A549 treated with AZD2906 at 1 μM for 4 hours (cell line): ENCODE measurements around the gene PRODH. TPM values are rescaled to one million over a fixed set of nuclear protein-coding genes. Genes with fewer than 3 reads are reported as not detected.

Experiments used
- total RNA-seq: library from RNA; stranded (reverse); fragments of 200-300 nt; extraction: Qiagen RNA extraction; gene quantifications from 5 replicates; pipeline ENCODE4 v1.2.3, GENCODE V29; 2022

The PRODH gene, protein sequence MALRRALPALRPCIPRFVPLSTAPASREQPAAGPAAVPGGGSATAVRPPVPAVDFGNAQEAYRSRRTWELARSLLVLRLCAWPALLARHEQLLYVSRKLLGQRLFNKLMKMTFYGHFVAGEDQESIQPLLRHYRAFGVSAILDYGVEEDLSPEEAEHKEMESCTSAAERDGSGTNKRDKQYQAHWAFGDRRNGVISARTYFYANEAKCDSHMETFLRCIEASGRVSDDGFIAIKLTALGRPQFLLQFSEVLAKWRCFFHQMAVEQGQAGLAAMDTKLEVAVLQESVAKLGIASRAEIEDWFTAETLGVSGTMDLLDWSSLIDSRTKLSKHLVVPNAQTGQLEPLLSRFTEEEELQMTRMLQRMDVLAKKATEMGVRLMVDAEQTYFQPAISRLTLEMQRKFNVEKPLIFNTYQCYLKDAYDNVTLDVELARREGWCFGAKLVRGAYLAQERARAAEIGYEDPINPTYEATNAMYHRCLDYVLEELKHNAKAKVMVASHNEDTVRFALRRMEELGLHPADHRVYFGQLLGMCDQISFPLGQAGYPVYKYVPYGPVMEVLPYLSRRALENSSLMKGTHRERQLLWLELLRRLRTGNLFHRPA
- total RNA-seq: 1.2 to 2.2 TPM (median 1.7 TPM) in 5 replicates

DNA sequence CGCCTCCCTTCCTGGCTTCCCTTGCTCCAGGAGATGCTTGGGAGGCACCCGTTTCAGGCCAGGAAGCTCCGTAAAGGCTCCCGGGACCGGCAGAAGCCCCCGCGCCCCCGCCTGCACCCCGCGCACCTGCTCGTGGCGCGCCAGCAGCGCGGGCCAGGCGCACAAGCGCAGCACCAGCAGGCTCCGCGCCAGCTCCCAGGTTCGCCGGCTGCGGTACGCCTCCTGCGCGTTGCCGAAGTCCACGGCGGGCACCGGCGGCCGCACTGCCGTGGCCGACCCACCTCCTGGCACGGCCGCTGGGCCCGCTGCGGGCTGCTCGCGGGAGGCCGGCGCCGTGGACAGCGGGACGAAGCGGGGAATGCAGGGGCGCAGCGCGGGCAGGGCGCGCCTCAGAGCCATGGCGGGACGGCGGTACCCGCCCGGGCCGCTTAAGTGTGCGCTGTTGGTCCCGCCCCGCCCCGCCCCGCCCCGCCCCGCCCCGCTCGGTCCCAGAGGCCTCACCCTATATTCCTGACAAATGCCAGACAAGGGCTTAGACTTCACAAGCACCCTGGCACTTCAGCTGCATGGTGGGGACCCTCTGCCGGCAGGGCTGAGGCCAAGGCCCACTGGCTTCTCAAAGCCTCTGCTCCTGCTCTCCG is at the start of gene PRODH:
PRODH (minus strand) TSS at position 405 of the 641 bp plus-strand sequence; CDS start at position 399, 6 bp downstream.

GRCh38 chr22:18905540-18906409 is 30.3 kb downstream of the PRODH start, which contains the start of gene DGCR6:
Gene DGCR6 (plus strand): TSS chr22:18906320. CDS start chr22:18906375, 55 bp downstream.

Other genes starting within 250 kb of the PRODH start
- gene DGCR6, start 30.0 kb downstream of the PRODH start, total RNA-seq: 1.1 to 2.3 TPM (median 1.3 TPM) in 5 replicates
- 20.9 to 23.5 TPM (median 21.8 TPM) in 5 replicates for gene DGCR2, start 186.1 kb upstream of the PRODH start, total RNA-seq
- gene TSSK2, start 195.0 kb upstream of the PRODH start, total RNA-seq: not detected in 5 replicates
- gene ESS2, start 208.4 kb upstream of the PRODH start, total RNA-seq: 10.7 to 13.4 TPM (median 12.6 TPM) in 5 replicates
- gene GSC2, start 214.0 kb upstream of the PRODH start, total RNA-seq: 0.06 to 0.07 TPM in 2 of 5 replicates, not detected in the others
- 45.6 to 65.1 TPM (median 61.8 TPM) in 5 replicates for gene SLC25A1, start 242.4 kb upstream of the PRODH start, total RNA-seq